LHCN-M2 (cell line): ENCODE results near the gene ATXN3. TPM values are rescaled to one million over a fixed set of nuclear protein-coding genes. Genes with fewer than 3 reads are reported as not detected.

ENCODE experiments used
- DNase-seq: peaks from one replicate; pipeline ENCODE4 v3.0.0-alpha.2; 2012; ENCODE audit warnings: low read depth
- total RNA-seq: library from RNA; depleted of rRNA; stranded (reverse); fragments of >200 nt; gene quantifications from 2 replicates; pipeline ENCODE4 v1.2.3, GENCODE V29; 2014; rRNA removed

ATXN3 gene
- total RNA-seq, 1 experiment from 2014 or later, result 28.9 TPM

DNA sequence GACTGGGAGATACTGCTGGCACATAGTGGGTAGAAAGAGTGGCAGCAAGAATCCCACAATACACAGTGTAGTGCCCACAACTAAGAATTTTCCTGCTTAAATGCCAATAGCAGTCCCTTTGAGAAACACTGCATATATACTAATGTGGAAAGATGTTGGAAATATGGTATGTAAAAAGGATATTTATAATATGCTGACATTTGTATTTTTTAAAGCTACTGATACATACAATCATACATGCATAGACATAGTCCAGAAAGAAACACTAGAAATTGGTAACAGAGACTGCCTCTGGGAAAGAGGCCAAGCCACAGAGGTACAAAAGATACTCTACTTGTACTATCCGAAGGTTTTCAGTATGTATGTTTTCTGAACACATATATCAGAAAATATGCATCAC lies 96.8 kb downstream of the ATXN3 start:
- DNase-seq, result no peak

Other genes starting within 250 kb of the ATXN3 start
- 0.19 TPM in 1 of 2 replicates, not detected in the other for gene TC2N, start 239.0 kb downstream of the ATXN3 start, total RNA-seq
- gene FBLN5, start 158.9 kb downstream of the ATXN3 start, total RNA-seq, result 20.0 TPM in 2 replicates
- 23.0 and 35.2 TPM in 2 replicates for gene TRIP11, start 66.5 kb downstream of the ATXN3 start, total RNA-seq
- gene NDUFB1, start 15.1 kb upstream of the ATXN3 start, total RNA-seq, result 368 and 422 TPM in 2 replicates
- gene CPSF2, start 15.4 kb upstream of the ATXN3 start, total RNA-seq, result 61.5 and 70.6 TPM in 2 replicates
- not detected in 2 replicates for gene SLC24A4, start 216.6 kb upstream of the ATXN3 start, total RNA-seq